Measurements from ENCODE around the gene IL22RA2.

DNA sequence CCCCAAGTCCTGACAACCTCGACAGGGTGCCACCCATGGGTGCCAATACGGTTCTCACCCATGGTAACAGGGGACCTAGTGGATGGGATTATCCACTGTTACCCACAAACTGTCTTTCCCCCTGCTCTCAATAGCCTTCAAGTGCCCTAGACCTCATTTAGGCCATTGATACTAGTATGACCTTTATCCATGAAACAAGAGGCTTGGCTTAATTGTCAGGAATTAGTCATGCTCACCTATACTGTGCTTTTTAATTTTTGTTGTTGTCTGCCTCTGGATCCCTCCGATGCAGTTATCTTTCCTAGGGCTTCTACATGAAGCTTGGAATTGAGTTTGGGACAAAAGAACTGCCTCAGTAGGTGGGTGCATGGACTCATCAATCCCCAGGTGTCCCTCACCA lies 11.8 kb upstream of the IL22RA2 start:
- TF ChIP-seq, protein P1, sequence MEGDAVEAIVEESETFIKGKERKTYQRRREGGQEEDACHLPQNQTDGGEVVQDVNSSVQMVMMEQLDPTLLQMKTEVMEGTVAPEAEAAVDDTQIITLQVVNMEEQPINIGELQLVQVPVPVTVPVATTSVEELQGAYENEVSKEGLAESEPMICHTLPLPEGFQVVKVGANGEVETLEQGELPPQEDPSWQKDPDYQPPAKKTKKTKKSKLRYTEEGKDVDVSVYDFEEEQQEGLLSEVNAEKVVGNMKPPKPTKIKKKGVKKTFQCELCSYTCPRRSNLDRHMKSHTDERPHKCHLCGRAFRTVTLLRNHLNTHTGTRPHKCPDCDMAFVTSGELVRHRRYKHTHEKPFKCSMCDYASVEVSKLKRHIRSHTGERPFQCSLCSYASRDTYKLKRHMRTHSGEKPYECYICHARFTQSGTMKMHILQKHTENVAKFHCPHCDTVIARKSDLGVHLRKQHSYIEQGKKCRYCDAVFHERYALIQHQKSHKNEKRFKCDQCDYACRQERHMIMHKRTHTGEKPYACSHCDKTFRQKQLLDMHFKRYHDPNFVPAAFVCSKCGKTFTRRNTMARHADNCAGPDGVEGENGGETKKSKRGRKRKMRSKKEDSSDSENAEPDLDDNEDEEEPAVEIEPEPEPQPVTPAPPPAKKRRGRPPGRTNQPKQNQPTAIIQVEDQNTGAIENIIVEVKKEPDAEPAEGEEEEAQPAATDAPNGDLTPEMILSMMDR (tag by site-specific recombination; IDR thresholded peaks at IDR 0.05): no peak
- TF ChIP-seq KLF9 (tag by site-specific recombination; IDR thresholded peaks at IDR 0.05; ENCODE audit: low read depth) (no peak), ZNF629 (tag by site-specific recombination; IDR thresholded peaks at IDR 0.05) (no peak), KLF7 (tag by site-specific recombination; IDR thresholded peaks at IDR 0.05; ENCODE audit: borderline replicate concordance) (no peak), ZNF16 (tag by site-specific recombination; IDR thresholded peaks at IDR 0.05; ENCODE audit: low read depth) (no peak), ZSCAN30 (tag by site-specific recombination; IDR thresholded peaks at IDR 0.05) (no peak)
- TF ChIP-seq, protein P2, sequence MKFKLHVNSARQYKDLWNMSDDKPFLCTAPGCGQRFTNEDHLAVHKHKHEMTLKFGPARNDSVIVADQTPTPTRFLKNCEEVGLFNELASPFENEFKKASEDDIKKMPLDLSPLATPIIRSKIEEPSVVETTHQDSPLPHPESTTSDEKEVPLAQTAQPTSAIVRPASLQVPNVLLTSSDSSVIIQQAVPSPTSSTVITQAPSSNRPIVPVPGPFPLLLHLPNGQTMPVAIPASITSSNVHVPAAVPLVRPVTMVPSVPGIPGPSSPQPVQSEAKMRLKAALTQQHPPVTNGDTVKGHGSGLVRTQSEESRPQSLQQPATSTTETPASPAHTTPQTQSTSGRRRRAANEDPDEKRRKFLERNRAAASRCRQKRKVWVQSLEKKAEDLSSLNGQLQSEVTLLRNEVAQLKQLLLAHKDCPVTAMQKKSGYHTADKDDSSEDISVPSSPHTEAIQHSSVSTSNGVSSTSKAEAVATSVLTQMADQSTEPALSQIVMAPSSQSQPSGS (tag by site-specific recombination; IDR thresholded peaks at IDR 0.05; ENCODE audit: low read depth): no peak
